OCI-LY7 (cell line): ENCODE data around the gene CD44.

Experiments used
- EZH2phosphoT487 ChIP-seq: fragments of 200-600 bp; sonication (generic); IDR thresholded peaks from 2 replicates; pipeline ENCODE4 v1.6.1; 2018; ENCODE audit warnings: low read depth, borderline replicate concordance, mild to moderate bottlenecking, mixed run types, antibody characterized with exemption, low read length, moderate library complexity, mixed read lengths
- TF ChIP-seq, protein P1 (sequence below): fragments of 200-600 bp; sonication (generic); conservative IDR thresholded peaks from 2 replicates; pipeline ENCODE4 v1.5.1; 2014; ENCODE audit warnings: mild to moderate bottlenecking, antibody characterized with exemption, low read length, moderate library complexity, mixed read lengths

DNA sequence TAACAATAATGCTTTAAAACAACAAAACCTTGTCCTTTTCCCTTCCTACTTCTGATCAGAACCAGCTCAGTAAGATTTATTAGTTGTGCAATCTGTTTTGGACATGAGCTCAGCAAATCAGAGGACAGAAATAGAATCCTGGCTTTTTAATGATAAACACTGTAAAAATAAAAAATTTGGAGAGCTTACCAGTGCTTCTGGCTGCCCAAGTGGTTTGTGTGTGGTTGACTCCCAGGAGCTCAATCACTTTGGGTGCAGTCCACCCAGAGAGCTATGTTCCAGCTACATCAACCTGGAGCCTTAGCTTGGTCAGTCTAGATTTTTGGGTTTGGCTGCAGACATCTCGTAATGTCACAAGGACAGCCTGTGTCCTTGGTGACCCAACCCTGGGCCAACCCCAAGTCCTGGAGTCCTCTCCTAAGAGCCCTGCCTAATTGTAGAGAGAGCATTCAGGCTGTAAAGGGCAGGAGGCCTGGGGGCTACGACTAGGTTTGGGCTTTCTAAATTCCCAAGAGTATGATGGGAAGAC, 28.5 kb downstream of the CD44 start:
- TF ChIP-seq, protein P1, sequence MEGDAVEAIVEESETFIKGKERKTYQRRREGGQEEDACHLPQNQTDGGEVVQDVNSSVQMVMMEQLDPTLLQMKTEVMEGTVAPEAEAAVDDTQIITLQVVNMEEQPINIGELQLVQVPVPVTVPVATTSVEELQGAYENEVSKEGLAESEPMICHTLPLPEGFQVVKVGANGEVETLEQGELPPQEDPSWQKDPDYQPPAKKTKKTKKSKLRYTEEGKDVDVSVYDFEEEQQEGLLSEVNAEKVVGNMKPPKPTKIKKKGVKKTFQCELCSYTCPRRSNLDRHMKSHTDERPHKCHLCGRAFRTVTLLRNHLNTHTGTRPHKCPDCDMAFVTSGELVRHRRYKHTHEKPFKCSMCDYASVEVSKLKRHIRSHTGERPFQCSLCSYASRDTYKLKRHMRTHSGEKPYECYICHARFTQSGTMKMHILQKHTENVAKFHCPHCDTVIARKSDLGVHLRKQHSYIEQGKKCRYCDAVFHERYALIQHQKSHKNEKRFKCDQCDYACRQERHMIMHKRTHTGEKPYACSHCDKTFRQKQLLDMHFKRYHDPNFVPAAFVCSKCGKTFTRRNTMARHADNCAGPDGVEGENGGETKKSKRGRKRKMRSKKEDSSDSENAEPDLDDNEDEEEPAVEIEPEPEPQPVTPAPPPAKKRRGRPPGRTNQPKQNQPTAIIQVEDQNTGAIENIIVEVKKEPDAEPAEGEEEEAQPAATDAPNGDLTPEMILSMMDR: no peak
- no peak for TF ChIP-seq EZH2phosphoT487
